Gastroesophageal sphincter (tissue), 4 donors: Measurements from ENCODE around the gene XXYLT1. TPM values are rescaled to one million over a fixed set of nuclear protein-coding genes. Genes with fewer than 3 reads are reported as not detected.

Experiments
- ATAC-seq: fragments of 150-250 bp; one replicate; pipeline ENCODE4 v1.9.1; 2016; ENCODE audit warnings: mild to moderate bottlenecking, moderate library complexity
- H3K27ac ChIP-seq, 4 donors: fragments of 200-600 bp; sonication (generic) in 3 of 4; 1 replicate in 3 of 4; 2 replicates in 1 of 4; pipeline ENCODE4 v1.5.1; 2016 to 2019
- H3K27me3 ChIP-seq: fragments of 200-600 bp; sonication (generic); one replicate; pipeline ENCODE4 v1.5.1; 2019
- H3K36me3 ChIP-seq, 2 donors: fragments of 200-600 bp; sonication (generic); one replicate each; pipeline ENCODE4 v1.5.1; 2019; ENCODE audit warnings: control low read depth in 1 of 2
- H3K4me1 ChIP-seq, 3 donors: fragments of 200-600 bp; sonication (generic); 1 replicate in 2 of 3; 2 replicates in 1 of 3; pipeline ENCODE4 v1.5.1; 2016 to 2019; ENCODE audit warnings: control low read depth in 2 of 3
- H3K4me3 ChIP-seq, 2 donors: fragments of 200-600 bp; sonication (generic); one replicate each; pipeline ENCODE4 v1.5.1; 2019; ENCODE audit warnings: mild to moderate bottlenecking in 1 of 2, moderate library complexity in 1 of 2
- H3K9me3 ChIP-seq, 3 donors: fragments of 200-600 bp; sonication (generic); one replicate each; pipeline ENCODE4 v1.5.1; 2017 to 2019; ENCODE audit warnings: control low read depth in 2 of 3
- EP300 ChIP-seq: sonication (generic); formaldehyde crosslinking; IDR thresholded peaks from one replicate; pipeline ENCODE4 v1.6.1; 2017; ENCODE audit warnings: antibody characterized with exemption, mild to moderate bottlenecking
- POLR2A ChIP-seq, 2 donors: fragments of 450-650 bp; IDR thresholded peaks; one replicate each; pipeline ENCODE4 v1.6.1; 2017; ENCODE audit warnings: antibody characterized with exemption in 2 of 2, mild to moderate bottlenecking in 2 of 2, moderate library complexity in 1 of 2
- POLR2AphosphoS5 ChIP-seq: sonication (generic); formaldehyde crosslinking; IDR thresholded peaks from one replicate; pipeline ENCODE4 v1.6.1; 2017; ENCODE audit warnings: antibody characterized with exemption
- WGBS, 2 donors: methylation state at CpG; one replicate each; pipeline ENCODE4 v1.1.5; 2018; ENCODE audit warnings: low coverage in 1 of 2; 5-methylcytosine and 5-hydroxymethylcytosine counted together
- total RNA-seq, 4 donors: library from RNA; depleted of rRNA; stranded (reverse); fragments of >200 nt; gene quantifications; one replicate each; pipeline ENCODE4 v1.1.0, GENCODE V29; 2016
- TF ChIP-seq, protein P1 (sequence below), 4 experiments: fragments of 200-600 bp in 2 of 4; fragments of 450-650 bp in 2 of 4; sonication (generic) in 1 of 4; IDR thresholded peaks; one replicate each; pipeline ENCODE4 v1.5.1; 2017 to 2019; ENCODE audit warnings: antibody characterized with exemption in 4 of 4, mild to moderate bottlenecking in 2 of 4, moderate library complexity in 2 of 4

Gene XXYLT1
- total RNA-seq, 4 donors from 2014 or later = 10.1 to 14.0 (median 12.5) TPM

- Histone ChIP-seq H3K9me3 (peaks cover 0 to 8% (median 0%) of the 10 kb centered on the region in 3 donors), H3K36me3 (no peaks in the 10 kb centered on the region), H3K4me1 (peaks cover 2 to 72% (median 18%) of the 10 kb centered on the region in 3 donors), H3K27ac (no peak overlapping the region), H3K27me3 (no peaks in the 10 kb centered on the region), H3K4me3 (no peak overlapping the region)
- no peak for ATAC-seq
- TF ChIP-seq, protein P1, sequence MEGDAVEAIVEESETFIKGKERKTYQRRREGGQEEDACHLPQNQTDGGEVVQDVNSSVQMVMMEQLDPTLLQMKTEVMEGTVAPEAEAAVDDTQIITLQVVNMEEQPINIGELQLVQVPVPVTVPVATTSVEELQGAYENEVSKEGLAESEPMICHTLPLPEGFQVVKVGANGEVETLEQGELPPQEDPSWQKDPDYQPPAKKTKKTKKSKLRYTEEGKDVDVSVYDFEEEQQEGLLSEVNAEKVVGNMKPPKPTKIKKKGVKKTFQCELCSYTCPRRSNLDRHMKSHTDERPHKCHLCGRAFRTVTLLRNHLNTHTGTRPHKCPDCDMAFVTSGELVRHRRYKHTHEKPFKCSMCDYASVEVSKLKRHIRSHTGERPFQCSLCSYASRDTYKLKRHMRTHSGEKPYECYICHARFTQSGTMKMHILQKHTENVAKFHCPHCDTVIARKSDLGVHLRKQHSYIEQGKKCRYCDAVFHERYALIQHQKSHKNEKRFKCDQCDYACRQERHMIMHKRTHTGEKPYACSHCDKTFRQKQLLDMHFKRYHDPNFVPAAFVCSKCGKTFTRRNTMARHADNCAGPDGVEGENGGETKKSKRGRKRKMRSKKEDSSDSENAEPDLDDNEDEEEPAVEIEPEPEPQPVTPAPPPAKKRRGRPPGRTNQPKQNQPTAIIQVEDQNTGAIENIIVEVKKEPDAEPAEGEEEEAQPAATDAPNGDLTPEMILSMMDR (IDR thresholded peaks at IDR 0.05) = no peak
- TF ChIP-seq EP300 = no peak
- no peak for TF ChIP-seq POLR2AphosphoS5
- no peak for TF ChIP-seq POLR2A (IDR thresholded peaks at IDR 0.05)
- 86 to 91% methylated on average over 4 to 9 of the region's 9 CpGs for WGBS, 2 donors
These were observed 84.8 kb downstream of the XXYLT1 start for GRCh38 chr3:195186041-195186709.

- Histone ChIP-seq H3K27ac (no peak overlapping the region), H3K9me3 (peaks cover 0 to 2% (median 0%) of the 10 kb centered on the region in 3 donors), H3K4me1 (peaks cover 2 to 75% (median 18%) of the 10 kb centered on the region in 3 donors), H3K4me3 (no peak overlapping the region), H3K27me3 (no peaks in the 10 kb centered on the region), H3K36me3 (no peaks in the 10 kb centered on the region)
- WGBS, 2 donors = 100% methylated on average over 4 of the region's 4 CpGs
- TF ChIP-seq EP300 (no peak), POLR2AphosphoS5 (no peak), POLR2A (IDR thresholded peaks at IDR 0.05) (no peak)
- TF ChIP-seq, protein P1 (IDR thresholded peaks at IDR 0.05) = no peak
- no peak for ATAC-seq
These were observed 85.4 kb downstream of the XXYLT1 start for GRCh38 chr3:195185583-195185982.

DNA sequence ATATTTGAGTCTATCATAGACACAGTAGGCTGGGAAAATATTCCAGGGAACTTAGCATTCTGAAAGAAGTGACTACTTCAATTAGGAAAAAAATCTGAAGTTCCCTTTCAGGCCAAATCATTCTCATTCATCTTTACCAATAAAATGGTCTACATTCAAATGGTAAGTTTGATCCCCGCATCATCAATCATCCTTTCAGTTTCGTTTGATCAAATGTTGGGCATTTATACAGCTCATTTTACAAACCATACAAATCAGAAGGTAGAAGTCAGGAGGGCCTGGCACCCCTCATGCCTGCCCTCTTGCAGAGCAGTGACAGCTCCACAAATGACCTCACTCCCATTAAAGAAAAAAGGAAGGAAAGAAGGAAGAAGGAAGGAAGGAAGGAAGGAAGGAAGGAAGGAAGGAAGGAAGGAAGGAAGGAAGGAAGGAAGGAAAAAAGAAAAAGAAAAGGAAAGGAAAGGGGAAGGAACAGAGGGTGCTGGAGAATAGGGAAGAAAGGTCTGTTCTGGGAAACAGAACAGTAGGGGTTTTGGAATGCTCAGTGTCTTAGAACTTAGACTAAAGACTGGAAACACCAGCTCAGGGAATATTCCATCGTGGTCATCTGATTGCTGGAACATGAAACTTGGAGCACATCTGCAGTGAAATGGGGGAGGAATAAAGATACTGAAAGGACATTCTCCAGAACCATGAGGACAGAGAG is 86.1 kb downstream of the XXYLT1 start:
- no peaks in the 10 kb centered on the region for H3K27me3 ChIP-seq
- H3K27ac ChIP-seq = peak overlapping the region in 2 of 4 donors; percentile 5 to 38
- TF ChIP-seq, protein P1 (IDR thresholded peaks at IDR 0.05) = no peak
- TF ChIP-seq POLR2AphosphoS5 (no peak), EP300 (no peak), POLR2A (IDR thresholded peaks at IDR 0.05) (no peak)
- H3K4me3 ChIP-seq = no peak overlapping the region
- ATAC-seq = no peak
- peaks cover 2 to 83% (median 23%) of the 10 kb centered on the region in 3 donors for H3K4me1 ChIP-seq
- no peaks in the 10 kb centered on the region for H3K36me3 ChIP-seq
- 70 to 77% methylated on average over 3 of the region's 3 CpGs for WGBS, 2 donors
- H3K9me3 ChIP-seq = no peaks in the 10 kb centered on the region

GRCh38 chr3:195183071-195183776 is 87.7 kb downstream of the XXYLT1 start:
- Histone ChIP-seq H3K4me1 (peaks cover 2 to 93% (median 26%) of the 10 kb centered on the region in 3 donors), H3K4me3 (no peak overlapping the region), H3K27me3 (no peaks in the 10 kb centered on the region), H3K36me3 (no peaks in the 10 kb centered on the region), H3K27ac (peak overlapping the region in 3 of 4 donors; percentile 22 to 48 (median 38)), H3K9me3 (no peaks in the 10 kb centered on the region)
- ATAC-seq = no peak
- WGBS, 2 donors = 75 to 91% methylated on average over 6 of the region's 9 CpGs
- TF ChIP-seq POLR2A (IDR thresholded peaks at IDR 0.05) (no peak), POLR2AphosphoS5 (no peak), EP300 (no peak)
- TF ChIP-seq, protein P1 (IDR thresholded peaks at IDR 0.05) = no peak
